MM.1S (cell line): ENCODE measurements around the gene ACP1.

Source experiments
- DNase-seq: peaks from one replicate; pipeline ENCODE4 v3.0.0-alpha.2; 2015
- H2AFZ ChIP-seq: fragments of 300-600 bp; sonication (generic); 2 replicates; pipeline ENCODE4 v1.6.0; 2016; ENCODE audit warnings: antibody characterized with exemption, low read length
- H3F3A ChIP-seq: fragments of 300-600 bp; sonication (generic); 2 replicates; pipeline ENCODE4 v1.6.1; 2016; ENCODE audit warnings: mild to moderate bottlenecking, antibody characterized with exemption, low read length, moderate library complexity, mixed read lengths; ENCODE audit not compliant: insufficient read depth
- H3K27ac ChIP-seq: fragments of 300-600 bp; sonication (generic); 2 replicates; pipeline ENCODE4 v1.5.1; 2016; ENCODE audit warnings: mild to moderate bottlenecking, low read length
- H3K27me3 ChIP-seq: fragments of 300-600 bp; sonication (generic); replicated peaks from 2 replicates; pipeline ENCODE4 v1.6.0; 2016; ENCODE audit warnings: low read length; ENCODE audit not compliant: insufficient read depth
- H3K36me3 ChIP-seq: fragments of 300-600 bp; sonication (generic); replicated peaks from 2 replicates; pipeline ENCODE4 v1.6.1; 2016; ENCODE audit warnings: mild to moderate bottlenecking, low read length, mixed read lengths; ENCODE audit not compliant: insufficient read depth
- H3K4me1 ChIP-seq: fragments of 300-600 bp; sonication (generic); 2 replicates; pipeline ENCODE4 v1.6.1; 2016; ENCODE audit warnings: low read length, mixed read lengths
- H3K4me2 ChIP-seq: fragments of 300-600 bp; sonication (generic); 2 replicates; pipeline ENCODE4 v1.6.0; 2016; ENCODE audit warnings: low read depth, low read length
- H3K4me3 ChIP-seq: fragments of 300-600 bp; sonication (generic); 2 replicates; pipeline ENCODE4 v1.5.1; 2016; ENCODE audit warnings: low read length, mixed read lengths
- H3K79me2 ChIP-seq: fragments of 300-600 bp; sonication (generic); 2 replicates; pipeline ENCODE4 v1.6.1; 2016; ENCODE audit warnings: mixed run types, low read length, mixed read lengths
- H3K9ac ChIP-seq: fragments of 300-600 bp; sonication (generic); 2 replicates; pipeline ENCODE4 v1.6.1; 2016; ENCODE audit warnings: low read length, mixed read lengths
- H3K9me2 ChIP-seq: fragments of 300-600 bp; sonication (generic); replicated peaks from 2 replicates; pipeline ENCODE4 v1.6.1; 2016; ENCODE audit warnings: mild to moderate bottlenecking, low read length, mixed read lengths; ENCODE audit not compliant: insufficient read depth
- H3K9me3 ChIP-seq: fragments of 300-600 bp; sonication (generic); replicated peaks from 2 replicates; pipeline ENCODE4 v1.6.1; 2016; ENCODE audit warnings: mild to moderate bottlenecking, low read length, mixed read lengths; ENCODE audit not compliant: insufficient read depth
- H4K20me1 ChIP-seq: fragments of 300-600 bp; sonication (generic); 2 replicates; pipeline ENCODE4 v1.6.1; 2016; ENCODE audit warnings: mild to moderate bottlenecking, low read length, moderate library complexity, mixed read lengths; ENCODE audit not compliant: insufficient read depth
- EZH2 ChIP-seq: fragments of 300-600 bp; sonication (generic); optimal IDR thresholded peaks from 2 replicates; pipeline ENCODE3; 2017; ENCODE audit warnings: low read depth, mild to moderate bottlenecking, antibody characterized with exemption, low read length, mixed read lengths
- EZH2phosphoT487 ChIP-seq: fragments of 300-600 bp; sonication (generic); IDR thresholded peaks from 2 replicates; pipeline ENCODE4 v1.6.1; 2018; ENCODE audit warnings: antibody characterized with exemption, low read length
- TF ChIP-seq, protein P1 (sequence below): fragments of 300-600 bp; sonication (generic); IDR thresholded peaks from 2 replicates; pipeline ENCODE4 v1.5.1; 2016; ENCODE audit warnings: antibody characterized with exemption, low read length, mixed read lengths

Gene ACP1

DNA sequence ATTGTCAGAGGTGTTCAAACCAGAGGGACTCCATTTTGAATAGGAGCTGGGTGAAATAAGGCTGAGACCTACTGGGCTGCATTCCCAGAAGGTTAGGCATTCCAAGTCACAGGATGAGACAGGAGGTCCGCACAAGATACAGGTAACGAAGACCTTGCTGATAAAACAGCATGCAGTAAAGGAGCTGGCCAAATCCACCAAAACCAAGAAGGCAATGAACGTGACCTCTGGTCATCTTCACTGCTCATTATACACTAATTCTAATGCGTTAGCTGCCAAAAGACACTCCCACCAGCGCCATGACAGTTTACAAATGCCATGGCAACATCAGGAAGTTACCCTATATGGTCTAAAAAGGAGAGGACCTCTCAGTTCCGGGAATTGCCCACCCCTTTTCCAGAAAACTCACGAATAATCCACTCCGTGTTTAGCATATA, 11.5 kb upstream of the ACP1 start:
- TF ChIP-seq EZH2phosphoT487 (no peak), EZH2 (no peak)
- TF ChIP-seq, protein P1, sequence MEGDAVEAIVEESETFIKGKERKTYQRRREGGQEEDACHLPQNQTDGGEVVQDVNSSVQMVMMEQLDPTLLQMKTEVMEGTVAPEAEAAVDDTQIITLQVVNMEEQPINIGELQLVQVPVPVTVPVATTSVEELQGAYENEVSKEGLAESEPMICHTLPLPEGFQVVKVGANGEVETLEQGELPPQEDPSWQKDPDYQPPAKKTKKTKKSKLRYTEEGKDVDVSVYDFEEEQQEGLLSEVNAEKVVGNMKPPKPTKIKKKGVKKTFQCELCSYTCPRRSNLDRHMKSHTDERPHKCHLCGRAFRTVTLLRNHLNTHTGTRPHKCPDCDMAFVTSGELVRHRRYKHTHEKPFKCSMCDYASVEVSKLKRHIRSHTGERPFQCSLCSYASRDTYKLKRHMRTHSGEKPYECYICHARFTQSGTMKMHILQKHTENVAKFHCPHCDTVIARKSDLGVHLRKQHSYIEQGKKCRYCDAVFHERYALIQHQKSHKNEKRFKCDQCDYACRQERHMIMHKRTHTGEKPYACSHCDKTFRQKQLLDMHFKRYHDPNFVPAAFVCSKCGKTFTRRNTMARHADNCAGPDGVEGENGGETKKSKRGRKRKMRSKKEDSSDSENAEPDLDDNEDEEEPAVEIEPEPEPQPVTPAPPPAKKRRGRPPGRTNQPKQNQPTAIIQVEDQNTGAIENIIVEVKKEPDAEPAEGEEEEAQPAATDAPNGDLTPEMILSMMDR = no peak
- DNase-seq = no peak
- Histone ChIP-seq H3K9me3 (no peaks in the 10 kb centered on the region), H3K4me3 (no peak overlapping the region), H3K4me2 (no peak overlapping the region), H3K36me3 (no peaks in the 10 kb centered on the region), H3K9ac (no peak overlapping the region), H4K20me1 (no peaks in the 10 kb centered on the region), H3K79me2 (no peaks in the 10 kb centered on the region), H3K9me2 (no peaks in the 10 kb centered on the region), H3K27ac (no peak overlapping the region), H2AFZ (no peak overlapping the region), H3F3A (no peaks in the 10 kb centered on the region), H3K4me1 (no peaks in the 10 kb centered on the region), H3K27me3 (no peaks in the 10 kb centered on the region)

DNA sequence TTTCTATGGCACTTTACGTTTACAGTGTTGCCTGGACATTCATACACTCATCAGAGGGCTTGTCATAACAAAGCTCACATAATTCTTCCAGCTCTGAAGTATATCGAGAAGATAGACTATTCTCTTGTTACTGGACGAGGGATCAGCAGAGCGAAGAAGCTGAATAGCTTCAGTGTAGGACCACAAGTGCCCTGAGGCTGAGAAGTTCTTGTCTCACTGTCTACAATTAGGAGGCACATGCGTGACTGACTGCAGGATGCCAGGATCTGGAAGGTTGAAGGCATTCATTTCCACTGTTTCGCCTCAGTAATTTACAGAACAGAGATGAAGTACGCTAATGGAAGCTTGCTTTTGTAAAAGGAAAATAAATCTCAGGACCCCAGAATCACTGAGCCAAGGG, 10.5 kb upstream of the ACP1 start:
- Histone ChIP-seq H3K36me3 (no peaks in the 10 kb centered on the region), H3K27me3 (no peaks in the 10 kb centered on the region), H3K9me2 (no peaks in the 10 kb centered on the region), H3K4me1 (no peaks in the 10 kb centered on the region), H4K20me1 (no peaks in the 10 kb centered on the region), H3K79me2 (no peaks in the 10 kb centered on the region), H3F3A (no peaks in the 10 kb centered on the region), H3K4me2 (no peak overlapping the region), H2AFZ (no peak overlapping the region), H3K9ac (no peak overlapping the region), H3K9me3 (no peaks in the 10 kb centered on the region), H3K4me3 (no peak overlapping the region), H3K27ac (no peak overlapping the region)
- DNase-seq = no peak
- TF ChIP-seq EZH2 = no peak
- TF ChIP-seq, protein P1 = no peak
- TF ChIP-seq EZH2phosphoT487 = no peak

DNA sequence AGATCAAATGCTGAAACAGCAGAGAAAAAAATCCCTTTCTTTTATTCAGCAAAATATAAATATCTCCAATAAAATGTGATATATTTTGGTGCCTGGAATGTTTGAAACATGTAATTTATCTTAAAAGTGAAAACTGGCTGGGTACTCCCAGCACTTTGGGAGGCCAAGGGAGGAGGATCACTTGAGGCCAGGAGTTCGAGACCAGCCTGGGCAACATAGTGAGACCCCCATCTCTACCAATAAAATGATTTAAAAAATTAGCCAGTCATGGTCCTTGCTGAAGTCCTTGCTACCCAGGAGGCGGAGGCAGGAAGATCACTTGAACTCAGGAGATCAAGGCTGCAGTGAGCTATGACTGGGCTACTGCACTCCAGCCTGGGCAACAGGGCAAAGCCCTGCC, 9.6 kb upstream of the ACP1 start:
- Histone ChIP-seq H3K27ac (no peak overlapping the region), H2AFZ (no peak overlapping the region), H3F3A (no peaks in the 10 kb centered on the region), H3K36me3 (no peaks in the 10 kb centered on the region), H3K27me3 (no peaks in the 10 kb centered on the region), H3K79me2 (no peaks in the 10 kb centered on the region), H3K9me3 (no peaks in the 10 kb centered on the region), H3K9ac (no peak overlapping the region), H3K4me2 (no peak overlapping the region), H4K20me1 (no peaks in the 10 kb centered on the region), H3K9me2 (no peaks in the 10 kb centered on the region), H3K4me3 (no peak overlapping the region), H3K4me1 (no peaks in the 10 kb centered on the region)
- DNase-seq = no peak
- TF ChIP-seq EZH2 = no peak
- TF ChIP-seq, protein P1 = no peak
- TF ChIP-seq EZH2phosphoT487 = no peak
